KMS-11 (cell line): Measurements from ENCODE around the gene ZNF155.

Experiments used
- H2AFZ ChIP-seq: fragments of 200-600 bp; sonication (generic); 2 replicates; pipeline ENCODE4 v1.6.1; 2016; ENCODE audit warnings: antibody characterized with exemption, mixed run types, low read depth
- H3K27ac ChIP-seq: fragments of 200-600 bp; sonication (generic); 2 replicates; pipeline ENCODE4 v1.6.1; 2016; ENCODE audit warnings: mild to moderate bottlenecking, mixed run types
- H3K27me3 ChIP-seq: fragments of 200-600 bp; sonication (generic); 2 replicates; pipeline ENCODE4 v1.6.1; 2017; ENCODE audit warnings: mild to moderate bottlenecking, low read depth, mixed run types, moderate library complexity; ENCODE audit not compliant: insufficient read depth
- H3K36me3 ChIP-seq: fragments of 200-600 bp; sonication (generic); 2 replicates; pipeline ENCODE4 v1.6.1; 2017; ENCODE audit warnings: mild to moderate bottlenecking, mixed run types; ENCODE audit not compliant: insufficient read depth
- H3K4me1 ChIP-seq: fragments of 200-600 bp; sonication (generic); 2 replicates; pipeline ENCODE4 v1.6.1; 2016; ENCODE audit warnings: mild to moderate bottlenecking, low read depth, mixed run types; ENCODE audit not compliant: poor library complexity, severe bottlenecking
- H3K4me2 ChIP-seq: fragments of 200-600 bp; sonication (generic); 2 replicates; pipeline ENCODE4 v1.7.0; 2016; ENCODE audit warnings: mild to moderate bottlenecking, mixed run types
- H3K4me3 ChIP-seq: fragments of 200-600 bp; sonication (generic); IDR thresholded peaks from 2 replicates; pipeline ENCODE4 v1.6.1; 2017; ENCODE audit warnings: low read depth, low read length, mixed read lengths; ENCODE audit not compliant: insufficient read depth
- H3K79me2 ChIP-seq: fragments of 200-600 bp; sonication (generic); 2 replicates; pipeline ENCODE4 v1.6.1; 2016; ENCODE audit warnings: low read depth, mixed run types; ENCODE audit not compliant: insufficient read depth
- H3K9ac ChIP-seq: fragments of 200-600 bp; sonication (generic); 2 replicates; pipeline ENCODE4 v1.6.1; 2016; ENCODE audit warnings: mild to moderate bottlenecking, mixed run types
- H4K20me1 ChIP-seq: fragments of 200-600 bp; sonication (generic); 2 replicates; pipeline ENCODE4 v1.6.1; 2016; ENCODE audit warnings: mild to moderate bottlenecking, mixed run types; ENCODE audit not compliant: insufficient read depth
- TF ChIP-seq, protein P1 (sequence below): fragments of 200-600 bp; sonication (generic); conservative IDR thresholded peaks from 2 replicates; pipeline ENCODE4 v1.6.1; 2017; ENCODE audit warnings: low read depth, mild to moderate bottlenecking, antibody characterized with exemption, low read length, moderate library complexity, mixed read lengths

ZNF155 gene

DNA sequence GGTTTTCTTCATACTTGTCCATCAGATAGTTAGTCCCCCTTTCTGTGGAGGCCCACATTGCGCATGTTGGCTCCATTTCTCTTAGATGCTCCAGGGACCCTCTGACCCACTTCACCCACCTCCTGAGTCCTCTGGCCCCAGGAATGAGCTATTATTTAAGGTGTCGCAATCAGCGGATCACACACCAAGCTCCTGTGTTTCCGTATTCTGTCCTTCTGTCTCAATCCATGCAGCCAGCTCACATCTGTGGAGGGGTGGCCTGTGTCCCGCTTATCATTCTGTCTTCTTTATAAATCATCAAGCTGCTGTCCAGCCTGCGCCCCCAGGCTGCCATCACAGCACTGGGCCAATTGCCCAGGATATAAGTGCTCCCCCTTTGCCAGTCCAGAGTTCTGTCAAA is 23.5 kb downstream of the ZNF155 start:
- Histone ChIP-seq H3K4me3 (no peak overlapping the region), H3K4me1 (no peaks in the 10 kb centered on the region), H3K36me3 (peaks cover 4% of the 10 kb centered on the region), H3K27ac (no peak overlapping the region), H3K27me3 (no peaks in the 10 kb centered on the region), H3K79me2 (no peaks in the 10 kb centered on the region), H3K9ac (no peak overlapping the region), H2AFZ (no peak overlapping the region), H3K4me2 (no peak overlapping the region), H4K20me1 (no peaks in the 10 kb centered on the region)
- TF ChIP-seq, protein P1, sequence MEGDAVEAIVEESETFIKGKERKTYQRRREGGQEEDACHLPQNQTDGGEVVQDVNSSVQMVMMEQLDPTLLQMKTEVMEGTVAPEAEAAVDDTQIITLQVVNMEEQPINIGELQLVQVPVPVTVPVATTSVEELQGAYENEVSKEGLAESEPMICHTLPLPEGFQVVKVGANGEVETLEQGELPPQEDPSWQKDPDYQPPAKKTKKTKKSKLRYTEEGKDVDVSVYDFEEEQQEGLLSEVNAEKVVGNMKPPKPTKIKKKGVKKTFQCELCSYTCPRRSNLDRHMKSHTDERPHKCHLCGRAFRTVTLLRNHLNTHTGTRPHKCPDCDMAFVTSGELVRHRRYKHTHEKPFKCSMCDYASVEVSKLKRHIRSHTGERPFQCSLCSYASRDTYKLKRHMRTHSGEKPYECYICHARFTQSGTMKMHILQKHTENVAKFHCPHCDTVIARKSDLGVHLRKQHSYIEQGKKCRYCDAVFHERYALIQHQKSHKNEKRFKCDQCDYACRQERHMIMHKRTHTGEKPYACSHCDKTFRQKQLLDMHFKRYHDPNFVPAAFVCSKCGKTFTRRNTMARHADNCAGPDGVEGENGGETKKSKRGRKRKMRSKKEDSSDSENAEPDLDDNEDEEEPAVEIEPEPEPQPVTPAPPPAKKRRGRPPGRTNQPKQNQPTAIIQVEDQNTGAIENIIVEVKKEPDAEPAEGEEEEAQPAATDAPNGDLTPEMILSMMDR = no peak

- no peak overlapping the region for H3K4me3 ChIP-seq
- H3K27ac ChIP-seq = no peak overlapping the region
- no peaks in the 10 kb centered on the region for H3K27me3 ChIP-seq
- H3K9ac ChIP-seq = no peak overlapping the region
- H3K79me2 ChIP-seq = no peaks in the 10 kb centered on the region
- no peaks in the 10 kb centered on the region for H3K4me1 ChIP-seq
- TF ChIP-seq, protein P1 = no peak
- no peak overlapping the region for H3K4me2 ChIP-seq
- H3K36me3 ChIP-seq = peaks cover 4% of the 10 kb centered on the region
- no peak overlapping the region for H2AFZ ChIP-seq
- no peaks in the 10 kb centered on the region for H4K20me1 ChIP-seq
Measured at GRCh38 chr19:44010468-44010867, 26.5 kb downstream of the ZNF155 start.

DNA sequence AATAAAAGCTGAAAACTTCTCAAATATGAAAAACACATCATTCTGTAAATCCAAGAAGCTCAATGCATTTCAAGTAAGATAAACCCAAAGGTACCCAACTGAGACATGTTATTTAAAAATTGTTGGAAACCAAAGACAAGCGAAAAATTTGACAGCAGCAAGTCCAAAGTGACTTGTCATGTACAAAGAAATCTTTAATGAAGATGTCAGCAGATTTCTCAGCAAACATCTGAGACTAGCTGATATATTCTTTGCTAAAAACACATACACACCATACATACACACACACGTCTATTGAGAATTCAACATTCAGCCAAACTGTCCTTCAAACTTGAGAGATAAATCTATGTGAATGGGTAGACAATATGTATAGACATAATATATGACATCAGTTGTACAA is 35.5 kb downstream of the ZNF155 start:
- no peak overlapping the region for H3K4me3 ChIP-seq
- TF ChIP-seq, protein P1 = no peak
- H3K27me3 ChIP-seq = no peaks in the 10 kb centered on the region
- no peak overlapping the region for H3K4me2 ChIP-seq
- no peak overlapping the region for H3K9ac ChIP-seq
- H4K20me1 ChIP-seq = no peaks in the 10 kb centered on the region
- no peaks in the 10 kb centered on the region for H3K79me2 ChIP-seq
- H3K27ac ChIP-seq = no peak overlapping the region
- H2AFZ ChIP-seq = no peak overlapping the region
- no peaks in the 10 kb centered on the region for H3K36me3 ChIP-seq
- H3K4me1 ChIP-seq = no peaks in the 10 kb centered on the region

GRCh38 chr19:44021221-44021620 is 37.2 kb downstream of the ZNF155 start:
- Histone ChIP-seq H3K4me1 (no peaks in the 10 kb centered on the region), H3K36me3 (no peaks in the 10 kb centered on the region)
- TF ChIP-seq, protein P1 = no peak

DNA sequence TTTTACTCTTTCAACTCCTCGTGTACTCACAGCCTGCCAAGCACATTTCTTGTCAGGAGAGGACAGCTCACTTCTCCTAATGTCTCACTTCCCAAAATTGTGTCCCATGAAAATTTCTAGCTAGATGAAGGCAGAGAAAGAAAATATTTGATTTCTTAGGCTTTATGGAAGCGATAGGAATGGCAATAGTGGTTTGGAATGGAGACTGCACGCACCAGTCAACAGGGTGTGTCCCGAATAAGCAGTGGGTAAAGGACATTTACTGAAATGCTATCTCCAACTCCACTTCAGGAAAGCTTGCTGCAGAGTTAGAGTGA is 40.9 kb downstream of the ZNF155 start:
- TF ChIP-seq, protein P1 = no peak
- Histone ChIP-seq H2AFZ (peak overlapping the region; percentile 55), H3K4me1 (no peaks in the 10 kb centered on the region), H3K27me3 (no peaks in the 10 kb centered on the region), H3K4me3 (no peak overlapping the region), H3K27ac (no peak overlapping the region), H4K20me1 (no peaks in the 10 kb centered on the region), H3K4me2 (0 out of 2 replicates have a peak overlapping the region, but pooled peaks have one; percentile 33), H3K36me3 (no peaks in the 10 kb centered on the region), H3K79me2 (no peaks in the 10 kb centered on the region), H3K9ac (no peak overlapping the region)

More at GRCh38 chr19:44021221-44021620, 37.2 kb downstream of the ZNF155 start:
- Histone ChIP-seq H2AFZ (no peak overlapping the region), H3K4me3 (no peak overlapping the region), H3K9ac (no peak overlapping the region), H3K27ac (no peak overlapping the region), H3K27me3 (no peaks in the 10 kb centered on the region), H3K79me2 (no peaks in the 10 kb centered on the region), H4K20me1 (no peaks in the 10 kb centered on the region), H3K4me2 (no peak overlapping the region)
